Measurements from ENCODE around the gene GABRG3.

GRCh38 chr15:27271258-27271657 is 300.3 kb downstream of the GABRG3 start:
- TF ChIP-seq, protein P1, sequence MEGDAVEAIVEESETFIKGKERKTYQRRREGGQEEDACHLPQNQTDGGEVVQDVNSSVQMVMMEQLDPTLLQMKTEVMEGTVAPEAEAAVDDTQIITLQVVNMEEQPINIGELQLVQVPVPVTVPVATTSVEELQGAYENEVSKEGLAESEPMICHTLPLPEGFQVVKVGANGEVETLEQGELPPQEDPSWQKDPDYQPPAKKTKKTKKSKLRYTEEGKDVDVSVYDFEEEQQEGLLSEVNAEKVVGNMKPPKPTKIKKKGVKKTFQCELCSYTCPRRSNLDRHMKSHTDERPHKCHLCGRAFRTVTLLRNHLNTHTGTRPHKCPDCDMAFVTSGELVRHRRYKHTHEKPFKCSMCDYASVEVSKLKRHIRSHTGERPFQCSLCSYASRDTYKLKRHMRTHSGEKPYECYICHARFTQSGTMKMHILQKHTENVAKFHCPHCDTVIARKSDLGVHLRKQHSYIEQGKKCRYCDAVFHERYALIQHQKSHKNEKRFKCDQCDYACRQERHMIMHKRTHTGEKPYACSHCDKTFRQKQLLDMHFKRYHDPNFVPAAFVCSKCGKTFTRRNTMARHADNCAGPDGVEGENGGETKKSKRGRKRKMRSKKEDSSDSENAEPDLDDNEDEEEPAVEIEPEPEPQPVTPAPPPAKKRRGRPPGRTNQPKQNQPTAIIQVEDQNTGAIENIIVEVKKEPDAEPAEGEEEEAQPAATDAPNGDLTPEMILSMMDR (IDR thresholded peaks at IDR 0.05; ENCODE audit: insufficient read depth, low read length) = no peak
- TF ChIP-seq POLR2AphosphoS5 (IDR thresholded peaks at IDR 0.05; ENCODE audit: low read depth) (no peak), GABPA (IDR thresholded peaks at IDR 0.05; ENCODE audit: low read depth) (no peak), SPI1 (IDR thresholded peaks at IDR 0.05; ENCODE audit: borderline replicate concordance, low read depth) (no peak)
- TF ChIP-seq, protein P2, sequence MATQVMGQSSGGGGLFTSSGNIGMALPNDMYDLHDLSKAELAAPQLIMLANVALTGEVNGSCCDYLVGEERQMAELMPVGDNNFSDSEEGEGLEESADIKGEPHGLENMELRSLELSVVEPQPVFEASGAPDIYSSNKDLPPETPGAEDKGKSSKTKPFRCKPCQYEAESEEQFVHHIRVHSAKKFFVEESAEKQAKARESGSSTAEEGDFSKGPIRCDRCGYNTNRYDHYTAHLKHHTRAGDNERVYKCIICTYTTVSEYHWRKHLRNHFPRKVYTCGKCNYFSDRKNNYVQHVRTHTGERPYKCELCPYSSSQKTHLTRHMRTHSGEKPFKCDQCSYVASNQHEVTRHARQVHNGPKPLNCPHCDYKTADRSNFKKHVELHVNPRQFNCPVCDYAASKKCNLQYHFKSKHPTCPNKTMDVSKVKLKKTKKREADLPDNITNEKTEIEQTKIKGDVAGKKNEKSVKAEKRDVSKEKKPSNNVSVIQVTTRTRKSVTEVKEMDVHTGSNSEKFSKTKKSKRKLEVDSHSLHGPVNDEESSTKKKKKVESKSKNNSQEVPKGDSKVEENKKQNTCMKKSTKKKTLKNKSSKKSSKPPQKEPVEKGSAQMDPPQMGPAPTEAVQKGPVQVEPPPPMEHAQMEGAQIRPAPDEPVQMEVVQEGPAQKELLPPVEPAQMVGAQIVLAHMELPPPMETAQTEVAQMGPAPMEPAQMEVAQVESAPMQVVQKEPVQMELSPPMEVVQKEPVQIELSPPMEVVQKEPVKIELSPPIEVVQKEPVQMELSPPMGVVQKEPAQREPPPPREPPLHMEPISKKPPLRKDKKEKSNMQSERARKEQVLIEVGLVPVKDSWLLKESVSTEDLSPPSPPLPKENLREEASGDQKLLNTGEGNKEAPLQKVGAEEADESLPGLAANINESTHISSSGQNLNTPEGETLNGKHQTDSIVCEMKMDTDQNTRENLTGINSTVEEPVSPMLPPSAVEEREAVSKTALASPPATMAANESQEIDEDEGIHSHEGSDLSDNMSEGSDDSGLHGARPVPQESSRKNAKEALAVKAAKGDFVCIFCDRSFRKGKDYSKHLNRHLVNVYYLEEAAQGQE (IDR thresholded peaks at IDR 0.05; ENCODE audit: insufficient replicate concordance, low read depth) = no peak

Measured in HL-60 (cell line).